ENCODE data around the gene C6orf47. TPM values are rescaled to one million over a fixed set of nuclear protein-coding genes. Genes with fewer than 3 reads are reported as not detected.

Gene C6orf47
- total and polyA plus RNA-seq, 2 donors (not counting 3 experiments of a cell fraction or from before 2014, with no cell fraction given): 5.8 to 12.8 TPM

DNA sequence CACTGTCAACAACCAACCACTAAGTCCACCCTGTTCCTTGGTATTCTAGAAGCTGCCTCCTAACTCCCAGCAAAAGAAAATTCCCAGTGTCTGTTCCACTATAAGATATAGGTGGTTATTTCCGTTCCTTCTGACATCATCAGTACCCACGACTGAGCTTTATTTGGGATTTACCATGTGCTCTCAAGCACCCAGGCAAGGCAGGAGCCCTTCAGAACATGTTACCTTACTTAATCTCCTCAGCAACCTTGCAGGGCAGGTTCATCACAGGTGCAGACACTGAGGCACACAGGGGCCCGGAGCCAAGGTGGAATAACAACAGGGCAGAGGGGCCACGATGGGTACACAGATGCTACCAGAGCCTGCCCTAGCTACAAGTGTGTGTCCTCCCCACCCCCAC is 31.8 kb upstream of the C6orf47 start:
- Histone ChIP-seq H4K20me1 (replicated peaks; ENCODE audit: control insufficient read depth, extremely low read depth, insufficient read depth, low read length) (no peaks in the 10 kb centered on the region), H3K4me2 (ENCODE audit: insufficient read depth, low read length) (no peak overlapping the region), H3K36me3 (ENCODE audit: control insufficient read depth in 2 of 2, extremely low read depth in 1 of 2, insufficient read depth in 2 of 2, low read length in 2 of 2) (peaks cover 6 to 46% of the 10 kb centered on the region in 2 experiments), H3K27ac (ENCODE audit: insufficient read depth, low read depth, low read length) (no peak overlapping the region), H2AFZ (ENCODE audit: low read depth, low read length) (no peak overlapping the region), H3K9me1 (replicated peaks; ENCODE audit: control insufficient read depth, extremely low read depth, insufficient read depth, low read length) (no peaks in the 10 kb centered on the region), H3K9ac (replicated peaks; ENCODE audit: extremely low read depth, insufficient read depth, low read length) (no peak overlapping the region), H3K4me1 (ENCODE audit: control insufficient read depth, extremely low read depth, insufficient read depth, low read length) (peaks cover 10% of the 10 kb centered on the region), H3K4me3 (replicated peaks in 1 of 3; ENCODE audit: insufficient read depth in 1 of 3, low read depth in 1 of 3, low read length in 3 of 3) (no peak overlapping the region), H3K9me3 (replicated peaks; ENCODE audit: control insufficient read depth, insufficient read depth, low read length) (no peaks in the 10 kb centered on the region), H3K79me2 (ENCODE audit: control insufficient read depth, insufficient read depth, low read length) (no peaks in the 10 kb centered on the region), H3K27me3 (ENCODE audit: control insufficient read depth in 2 of 2, insufficient read depth in 2 of 2, low read length in 2 of 2) (no peaks in the 10 kb centered on the region)
- intact Hi-C loops (cut with micrococcal nuclease): no loop called here
- TF ChIP-seq POLR2AphosphoS5 (IDR thresholded peaks at IDR 0.05; ENCODE audit: insufficient read depth, low read depth, low read length) (no peak), FOS (IDR thresholded peaks at IDR 0.05; ENCODE audit: borderline replicate concordance, insufficient read depth, low read length) (no peak), MYC (IDR thresholded peaks at IDR 0.05; ENCODE audit: low read depth, low read length) (no peak), JUN (IDR thresholded peaks at IDR 0.05; ENCODE audit: borderline replicate concordance, insufficient read depth, insufficient read length, low read depth) (no peak), GATA2 (IDR thresholded peaks at IDR 0.05; ENCODE audit: insufficient read depth, insufficient read length, low read depth, low read length) (no peak), POLR2A (IDR thresholded peaks at IDR 0.05; ENCODE audit: low read depth, low read length) (no peak), EZH2 (IDR thresholded peaks at IDR 0.05; ENCODE audit: borderline replicate concordance, low read depth, low read length, severe bottlenecking) (no peak)
- TF ChIP-seq, protein P1, sequence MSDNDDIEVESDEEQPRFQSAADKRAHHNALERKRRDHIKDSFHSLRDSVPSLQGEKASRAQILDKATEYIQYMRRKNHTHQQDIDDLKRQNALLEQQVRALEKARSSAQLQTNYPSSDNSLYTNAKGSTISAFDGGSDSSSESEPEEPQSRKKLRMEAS (IDR thresholded peaks at IDR 0.05; ENCODE audit: insufficient read depth, insufficient read length): no peak
- TF ChIP-seq, protein P2, sequence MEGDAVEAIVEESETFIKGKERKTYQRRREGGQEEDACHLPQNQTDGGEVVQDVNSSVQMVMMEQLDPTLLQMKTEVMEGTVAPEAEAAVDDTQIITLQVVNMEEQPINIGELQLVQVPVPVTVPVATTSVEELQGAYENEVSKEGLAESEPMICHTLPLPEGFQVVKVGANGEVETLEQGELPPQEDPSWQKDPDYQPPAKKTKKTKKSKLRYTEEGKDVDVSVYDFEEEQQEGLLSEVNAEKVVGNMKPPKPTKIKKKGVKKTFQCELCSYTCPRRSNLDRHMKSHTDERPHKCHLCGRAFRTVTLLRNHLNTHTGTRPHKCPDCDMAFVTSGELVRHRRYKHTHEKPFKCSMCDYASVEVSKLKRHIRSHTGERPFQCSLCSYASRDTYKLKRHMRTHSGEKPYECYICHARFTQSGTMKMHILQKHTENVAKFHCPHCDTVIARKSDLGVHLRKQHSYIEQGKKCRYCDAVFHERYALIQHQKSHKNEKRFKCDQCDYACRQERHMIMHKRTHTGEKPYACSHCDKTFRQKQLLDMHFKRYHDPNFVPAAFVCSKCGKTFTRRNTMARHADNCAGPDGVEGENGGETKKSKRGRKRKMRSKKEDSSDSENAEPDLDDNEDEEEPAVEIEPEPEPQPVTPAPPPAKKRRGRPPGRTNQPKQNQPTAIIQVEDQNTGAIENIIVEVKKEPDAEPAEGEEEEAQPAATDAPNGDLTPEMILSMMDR (IDR thresholded peaks at IDR 0.05; ENCODE audit: extremely low read depth in 1 of 2, insufficient read depth in 1 of 2, low read depth in 1 of 2, low read length in 2 of 2): no peak
- DNase-seq (ENCODE audit: low read depth, low spot score) (no peak), FAIRE-seq (no peak)
- no TSS peak for BruUV-seq (replicated peaks)
- POLR2A ChIA-PET: no interaction called here
- dilution Hi-C loops (cut with MboI; ENCODE audit: extremely low pct_ligation_motif_present, low sequenced_read_pairs): no loop called here
- CTCF ChIA-PET: interaction anchor here (1.4 to 2.1 kb wide), 2 partner anchors 114 to 138 kb away, joined by 4 to 5 read pairs; partner anchors contain the start of gene LSM2

Data from endothelial cell of umbilical vein (primary cell).